Measurements from ENCODE around the gene ZNF841. TPM values are rescaled to one million over a fixed set of nuclear protein-coding genes. Genes with fewer than 3 reads are reported as not detected.
"Not testable (repeated sequence)": the region's sequence is repeated elsewhere in the genome, so short reads cannot be mapped to it uniquely, and the experiment has no call there.

The ZNF841 gene
- total and polyA plus RNA-seq, 4 donors: 0.86 to 11.1 (median 4.2) TPM

GRCh38 chr19:52065399-52065798, 30.2 kb downstream of the ZNF841 start:
- Histone ChIP-seq H3K4me1 (ENCODE audit: control insufficient read depth in 4 of 4, insufficient read depth in 4 of 4, low read length in 3 of 4) (no peaks in the 10 kb centered on the region), H3K27me3 (ENCODE audit: control insufficient read depth in 4 of 4, insufficient read depth in 4 of 4, low read length in 3 of 4) (no peaks in the 10 kb centered on the region), H3K27ac (ENCODE audit: low read depth in 1 of 2, low read length in 2 of 2) (no peak overlapping the region), H3K4me3 (ENCODE audit: low read depth in 1 of 3, low read length in 3 of 3) (peak overlapping the region in 2 of 3 donors; percentile 46 to 81), H3K9ac (ENCODE audit: low read depth in 1 of 2, low read length in 2 of 2) (no peak overlapping the region), H3K36me3 (ENCODE audit: control insufficient read depth in 4 of 4, insufficient read depth in 3 of 4, low read depth in 1 of 4, low read length in 3 of 4) (peaks cover 12 to 57% (median 47%) of the 10 kb centered on the region in 4 donors), H3K9me3 (ENCODE audit: control insufficient read depth in 4 of 4, low read length in 3 of 4) (peaks cover 67 to 90% (median 75%) of the 10 kb centered on the region in 4 donors)
- no peak for DNase-seq (ENCODE audit: low spot score)
- no peak for TF ChIP-seq RXRA (IDR thresholded peaks at IDR 0.05)
- no peak for TF ChIP-seq GABPA (IDR thresholded peaks at IDR 0.05 in 1 of 2, conservative IDR thresholded peaks at IDR 0.05 in 1 of 2)
- TF ChIP-seq, protein P1, sequence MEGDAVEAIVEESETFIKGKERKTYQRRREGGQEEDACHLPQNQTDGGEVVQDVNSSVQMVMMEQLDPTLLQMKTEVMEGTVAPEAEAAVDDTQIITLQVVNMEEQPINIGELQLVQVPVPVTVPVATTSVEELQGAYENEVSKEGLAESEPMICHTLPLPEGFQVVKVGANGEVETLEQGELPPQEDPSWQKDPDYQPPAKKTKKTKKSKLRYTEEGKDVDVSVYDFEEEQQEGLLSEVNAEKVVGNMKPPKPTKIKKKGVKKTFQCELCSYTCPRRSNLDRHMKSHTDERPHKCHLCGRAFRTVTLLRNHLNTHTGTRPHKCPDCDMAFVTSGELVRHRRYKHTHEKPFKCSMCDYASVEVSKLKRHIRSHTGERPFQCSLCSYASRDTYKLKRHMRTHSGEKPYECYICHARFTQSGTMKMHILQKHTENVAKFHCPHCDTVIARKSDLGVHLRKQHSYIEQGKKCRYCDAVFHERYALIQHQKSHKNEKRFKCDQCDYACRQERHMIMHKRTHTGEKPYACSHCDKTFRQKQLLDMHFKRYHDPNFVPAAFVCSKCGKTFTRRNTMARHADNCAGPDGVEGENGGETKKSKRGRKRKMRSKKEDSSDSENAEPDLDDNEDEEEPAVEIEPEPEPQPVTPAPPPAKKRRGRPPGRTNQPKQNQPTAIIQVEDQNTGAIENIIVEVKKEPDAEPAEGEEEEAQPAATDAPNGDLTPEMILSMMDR (IDR thresholded peaks at IDR 0.05; ENCODE audit: low read depth, low read length, missing input control): no peak
- 99% methylated on average over 6 of the region's 6 CpGs for WGBS

DNA sequence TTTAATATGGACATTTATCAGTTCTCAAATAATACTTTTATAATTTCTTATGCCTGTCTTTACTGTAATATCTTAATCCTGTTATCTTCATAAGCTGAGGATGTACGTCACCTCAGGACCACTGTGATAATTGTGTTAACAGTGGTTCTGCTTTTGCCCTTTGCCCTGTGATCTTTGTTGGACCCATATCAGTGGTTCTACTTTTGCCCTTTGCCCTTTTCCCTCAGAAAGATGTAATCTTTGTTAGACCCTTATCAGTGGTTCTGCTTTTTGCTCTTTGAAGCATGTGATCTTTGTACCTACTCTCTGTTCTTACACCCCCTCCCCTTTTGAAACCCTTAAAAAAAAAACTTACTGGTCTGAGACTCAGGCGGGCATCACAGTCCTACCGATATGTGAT, 39.1 kb downstream of the ZNF841 start:
- not testable (repeated sequence) for H3K27me3 ChIP-seq (ENCODE audit: control insufficient read depth in 4 of 4, insufficient read depth in 4 of 4, low read length in 3 of 4); H3K4me1 ChIP-seq (ENCODE audit: control insufficient read depth in 4 of 4, insufficient read depth in 4 of 4, low read length in 3 of 4); H3K4me3 ChIP-seq (ENCODE audit: low read depth in 1 of 3, low read length in 3 of 3); H3K27ac ChIP-seq (ENCODE audit: low read depth in 1 of 2, low read length in 2 of 2); H3K36me3 ChIP-seq (ENCODE audit: control insufficient read depth in 4 of 4, insufficient read depth in 3 of 4, low read depth in 1 of 4, low read length in 3 of 4); H3K9ac ChIP-seq (ENCODE audit: low read depth in 1 of 2, low read length in 2 of 2); DNase-seq (ENCODE audit: low spot score)
- peaks cover 18 to 54% (median 32%) of the 10 kb centered on the region in 4 donors for H3K9me3 ChIP-seq (ENCODE audit: control insufficient read depth in 4 of 4, low read length in 3 of 4)
- WGBS: 94% methylated on average over 3 of the region's 3 CpGs

DNA sequence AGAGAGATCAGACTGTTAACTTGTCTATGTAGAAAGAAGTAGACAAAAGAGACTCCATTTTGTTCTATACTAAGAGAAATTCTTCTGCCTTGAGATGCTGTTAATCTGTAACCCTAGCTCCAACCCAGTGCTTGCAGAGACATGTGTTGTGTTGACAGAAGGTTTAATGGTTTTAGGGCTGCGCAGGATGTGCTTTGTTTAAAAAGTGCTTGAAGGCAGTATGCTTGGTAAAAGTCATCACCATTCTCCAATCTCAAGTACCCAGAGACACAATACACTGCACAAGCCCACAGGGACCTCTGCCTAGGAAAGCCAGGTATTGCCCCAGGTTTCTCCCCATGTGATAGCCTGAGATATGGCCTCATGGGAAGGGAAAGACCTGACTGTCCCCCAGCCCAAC, 43.8 kb downstream of the ZNF841 start:
- H3K27me3 ChIP-seq (ENCODE audit: control insufficient read depth in 4 of 4, insufficient read depth in 4 of 4, low read length in 3 of 4); H3K9ac ChIP-seq (ENCODE audit: low read depth in 1 of 2, low read length in 2 of 2); DNase-seq (ENCODE audit: low spot score); H3K4me1 ChIP-seq (ENCODE audit: control insufficient read depth in 4 of 4, insufficient read depth in 4 of 4, low read length in 3 of 4); H3K36me3 ChIP-seq (ENCODE audit: control insufficient read depth in 4 of 4, insufficient read depth in 3 of 4, low read depth in 1 of 4, low read length in 3 of 4); H3K27ac ChIP-seq (ENCODE audit: low read depth in 1 of 2, low read length in 2 of 2): not testable (repeated sequence)
- peak overlapping the region in 2 of 3 donors; percentile 12 to 67 for H3K4me3 ChIP-seq (ENCODE audit: low read depth in 1 of 3, low read length in 3 of 3)
- WGBS: 89% methylated on average over 1 of the region's 1 CpG
- peaks cover 13 to 38% (median 16%) of the 10 kb centered on the region in 4 donors for H3K9me3 ChIP-seq (ENCODE audit: control insufficient read depth in 4 of 4, low read length in 3 of 4)

- DNase-seq (ENCODE audit: low spot score): peak; percentile 85
- H3K36me3 ChIP-seq (ENCODE audit: control insufficient read depth in 4 of 4, insufficient read depth in 3 of 4, low read depth in 1 of 4, low read length in 3 of 4): peaks cover 7 to 29% (median 24%) of the 10 kb centered on the region in 4 donors
- H3K9ac ChIP-seq (ENCODE audit: low read depth in 1 of 2, low read length in 2 of 2): peak within 1 kb of the TSS; percentile 83 to 97
- H3K27me3 ChIP-seq (ENCODE audit: control insufficient read depth in 4 of 4, insufficient read depth in 4 of 4, low read length in 3 of 4): no peaks in the 10 kb centered on the region
- H3K27ac ChIP-seq (ENCODE audit: low read depth in 1 of 2, low read length in 2 of 2): peak within 1 kb of the TSS; percentile 93 to 98
- H3K9me3 ChIP-seq (ENCODE audit: control insufficient read depth in 4 of 4, low read length in 3 of 4): peaks cover 19 to 40% (median 27%) of the 10 kb centered on the region in 4 donors
- TF ChIP-seq YY1 (IDR thresholded peaks at IDR 0.05): peak; percentile 99
- TF ChIP-seq, protein P2, sequence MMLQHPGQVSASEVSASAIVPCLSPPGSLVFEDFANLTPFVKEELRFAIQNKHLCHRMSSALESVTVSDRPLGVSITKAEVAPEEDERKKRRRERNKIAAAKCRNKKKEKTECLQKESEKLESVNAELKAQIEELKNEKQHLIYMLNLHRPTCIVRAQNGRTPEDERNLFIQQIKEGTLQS (IDR thresholded peaks at IDR 0.05): peak; percentile 35
- no peak for TF ChIP-seq RAD21 (IDR thresholded peaks at IDR 0.05)
- TF ChIP-seq HNF4G (IDR thresholded peaks at IDR 0.05): no peak
- TF ChIP-seq SP1 (IDR thresholded peaks at IDR 0.05): peak; percentile 20
- TF ChIP-seq GABPA (IDR thresholded peaks at IDR 0.05 in 1 of 2, conservative IDR thresholded peaks at IDR 0.05 in 1 of 2): peak in 1 of 2 donors; percentile 77
- TF ChIP-seq MAX (IDR thresholded peaks at IDR 0.05): peak; percentile 28
- TF ChIP-seq, protein P3, sequence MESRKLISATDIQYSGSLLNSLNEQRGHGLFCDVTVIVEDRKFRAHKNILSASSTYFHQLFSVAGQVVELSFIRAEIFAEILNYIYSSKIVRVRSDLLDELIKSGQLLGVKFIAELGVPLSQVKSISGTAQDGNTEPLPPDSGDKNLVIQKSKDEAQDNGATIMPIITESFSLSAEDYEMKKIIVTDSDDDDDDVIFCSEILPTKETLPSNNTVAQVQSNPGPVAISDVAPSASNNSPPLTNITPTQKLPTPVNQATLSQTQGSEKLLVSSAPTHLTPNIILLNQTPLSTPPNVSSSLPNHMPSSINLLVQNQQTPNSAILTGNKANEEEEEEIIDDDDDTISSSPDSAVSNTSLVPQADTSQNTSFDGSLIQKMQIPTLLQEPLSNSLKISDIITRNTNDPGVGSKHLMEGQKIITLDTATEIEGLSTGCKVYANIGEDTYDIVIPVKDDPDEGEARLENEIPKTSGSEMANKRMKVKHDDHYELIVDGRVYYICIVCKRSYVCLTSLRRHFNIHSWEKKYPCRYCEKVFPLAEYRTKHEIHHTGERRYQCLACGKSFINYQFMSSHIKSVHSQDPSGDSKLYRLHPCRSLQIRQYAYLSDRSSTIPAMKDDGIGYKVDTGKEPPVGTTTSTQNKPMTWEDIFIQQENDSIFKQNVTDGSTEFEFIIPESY (IDR thresholded peaks at IDR 0.05): peak; percentile 3
- peak in 1 of 2 donors; percentile 36 for TF ChIP-seq EGR1 (IDR thresholded peaks at IDR 0.05; ENCODE audit: low read depth in 2 of 2)
- peaks cover 0 to 5% (median 0%) of the 10 kb centered on the region in 4 donors for H3K4me1 ChIP-seq (ENCODE audit: control insufficient read depth in 4 of 4, insufficient read depth in 4 of 4, low read length in 3 of 4)
- H3K4me3 ChIP-seq (ENCODE audit: low read depth in 1 of 3, low read length in 3 of 3): peak within 1 kb of the TSS; percentile 63 to 96 (median 92)
- under 1% methylated on average over 60 of the region's 60 CpGs for WGBS
These were observed 46.7 kb downstream of the ZNF841 start, which contains the start of gene ZNF432 for GRCh38 chr19:52048555-52049501. Gene ZNF432, minus strand, starts transcription at chr19:52048838. Its CDS starts 1,970 bp downstream, at chr19:52046868.
